H9 (cell line): ENCODE results near the gene RITA1. TPM values are rescaled to one million over a fixed set of nuclear protein-coding genes. Genes with fewer than 3 reads are reported as not detected.

Source experiments
- DNase-seq: peaks from one replicate; pipeline ENCODE4 v3.0.0-alpha.2; 2017
- H2AFZ ChIP-seq: one replicate; pipeline ENCODE4 v1.6.1; 2013; ENCODE audit warnings: mild to moderate bottlenecking, low read length, control low read depth, moderate library complexity
- H2AK5ac ChIP-seq: 2 replicates; pipeline ENCODE4 v1.6.1; 2013; ENCODE audit warnings: low read length, control low read depth, mixed read lengths; ENCODE audit not compliant: insufficient read length
- H2BK120ac ChIP-seq: one replicate; pipeline ENCODE4 v1.6.1; 2013; ENCODE audit warnings: low read depth, mild to moderate bottlenecking, low read length, control low read depth, inconsistent platforms; ENCODE audit not compliant: poor library complexity, severe bottlenecking
- H2BK12ac ChIP-seq: 2 replicates; pipeline ENCODE4 v1.6.1; 2013; ENCODE audit warnings: low read length, control low read depth, mixed read lengths, low read depth; ENCODE audit not compliant: insufficient read length
- H2BK15ac ChIP-seq: 2 replicates; pipeline ENCODE4 v1.6.1; 2013; ENCODE audit warnings: low read depth, low read length, control low read depth
- H2BK20ac ChIP-seq: one replicate; pipeline ENCODE4 v1.6.1; 2013; ENCODE audit warnings: low read depth, mild to moderate bottlenecking, low read length, control low read depth, inconsistent platforms; ENCODE audit not compliant: poor library complexity, severe bottlenecking
- H2BK5ac ChIP-seq: 2 replicates; pipeline ENCODE4 v1.6.1; 2013; ENCODE audit warnings: low read length, control low read depth, mixed read lengths; ENCODE audit not compliant: insufficient read length
- H3K14ac ChIP-seq: 2 replicates; pipeline ENCODE4 v1.6.1; 2013; ENCODE audit warnings: low read length, control low read depth; ENCODE audit not compliant: insufficient read depth
- H3K18ac ChIP-seq: 2 replicates; pipeline ENCODE4 v1.6.1; 2013; ENCODE audit warnings: low read depth, mild to moderate bottlenecking, mixed read lengths, low read length, control low read depth; ENCODE audit not compliant: insufficient read length
- H3K23ac ChIP-seq: 2 replicates; pipeline ENCODE4 v1.6.1; 2013; ENCODE audit warnings: low read length, control low read depth, mixed read lengths, low read depth; ENCODE audit not compliant: insufficient read length
- H3K23me2 ChIP-seq: 2 replicates; pipeline ENCODE4 v1.6.1; 2013; ENCODE audit warnings: low read depth, mild to moderate bottlenecking, mixed read lengths, low read length, control low read depth; ENCODE audit not compliant: insufficient read length, poor library complexity, severe bottlenecking
- H3K27ac ChIP-seq: 2 replicates; pipeline ENCODE4 v1.5.1; 2013; ENCODE audit warnings: low read length, control low read depth, mixed read lengths, low read depth; ENCODE audit not compliant: insufficient read length
- H3K27me3 ChIP-seq: 2 replicates; pipeline ENCODE4 v1.6.1; 2013; ENCODE audit warnings: low read length, control low read depth, inconsistent platforms; ENCODE audit not compliant: insufficient read depth
- H3K4ac ChIP-seq: 2 replicates; pipeline ENCODE4 v1.6.1; 2013; ENCODE audit warnings: low read depth, mild to moderate bottlenecking, control low read depth, inconsistent platforms, low read length, moderate library complexity
- H3K4me1 ChIP-seq: 2 replicates; pipeline ENCODE4 v1.6.1; 2013; ENCODE audit warnings: low read length, control low read depth, inconsistent platforms; ENCODE audit not compliant: insufficient read depth
- H3K4me2 ChIP-seq: 2 replicates; pipeline ENCODE4 v1.6.1; 2013; ENCODE audit warnings: low read length, control low read depth, mixed read lengths; ENCODE audit not compliant: insufficient read length, insufficient read depth
- H3K56ac ChIP-seq: 2 replicates; pipeline ENCODE4 v1.6.1; 2013; ENCODE audit warnings: low read depth, mild to moderate bottlenecking, mixed read lengths, low read length, control low read depth; ENCODE audit not compliant: insufficient read length
- H3K79me1 ChIP-seq: 2 replicates; pipeline ENCODE4 v1.6.1; 2013; ENCODE audit warnings: low read depth, mild to moderate bottlenecking, moderate library complexity, low read length, control low read depth, inconsistent platforms; ENCODE audit not compliant: insufficient read depth, poor library complexity, severe bottlenecking
- H3K79me2 ChIP-seq: 2 replicates; pipeline ENCODE4 v1.6.1; 2013; ENCODE audit warnings: low read length, control low read depth, inconsistent platforms; ENCODE audit not compliant: insufficient read depth
- H3K9ac ChIP-seq: 2 replicates; pipeline ENCODE4 v1.6.1; 2013; ENCODE audit warnings: low read length, control low read depth, mixed read lengths; ENCODE audit not compliant: insufficient read length; ENCODE audit errors: extremely low read depth
- H3K9me3 ChIP-seq: one replicate; pipeline ENCODE4 v1.6.1; 2013; ENCODE audit warnings: low read depth, low read length, inconsistent platforms; ENCODE audit not compliant: control insufficient read depth
- H3T11ph ChIP-seq: one replicate; pipeline ENCODE4 v1.6.1; 2013; ENCODE audit warnings: mild to moderate bottlenecking, low read length, control low read depth, inconsistent platforms
- H4K20me1 ChIP-seq: one replicate; pipeline ENCODE4 v1.6.1; 2013; ENCODE audit not compliant: control insufficient read depth, insufficient read length, insufficient read depth
- H4K5ac ChIP-seq: 2 replicates; pipeline ENCODE4 v1.6.1; 2013; ENCODE audit warnings: low read depth, mild to moderate bottlenecking, mixed read lengths, low read length, control low read depth; ENCODE audit not compliant: insufficient read length
- H4K8ac ChIP-seq: replicated peaks from 2 replicates; pipeline ENCODE4 v1.6.1; 2013; ENCODE audit warnings: low read length, control low read depth, mixed read lengths, low read depth; ENCODE audit not compliant: insufficient read length
- H4K91ac ChIP-seq: 2 replicates; pipeline ENCODE4 v1.6.1; 2013; ENCODE audit warnings: low read depth, mild to moderate bottlenecking, moderate library complexity, mixed read lengths, low read length, control low read depth; ENCODE audit not compliant: insufficient read length
- H3K27ac Mint-ChIP-seq, 3 experiments: 2 replicates in 2 of 3; 3 replicates in 1 of 3; pipeline ENCODE4 v1.8.0; 2020 to 2021; ENCODE audit warnings: mixed read lengths in 3 of 3, mild to moderate bottlenecking in 1 of 3, moderate library complexity in 1 of 3
- H3K27me3 Mint-ChIP-seq: 2 replicates; pipeline ENCODE4 v1.8.0; 2021; ENCODE audit warnings: low read depth, mild to moderate bottlenecking, moderate library complexity, mixed read lengths
- H3K36me3 Mint-ChIP-seq, 3 experiments: 2 replicates in 2 of 3; 3 replicates in 1 of 3; pipeline ENCODE4 v1.8.0; 2020 to 2021; ENCODE audit warnings: low read depth in 3 of 3, mixed read lengths in 3 of 3; ENCODE audit not compliant: insufficient read depth in 1 of 3
- H3K4me1 Mint-ChIP-seq, 2 experiments: 2 replicates each; pipeline ENCODE4 v1.8.0; 2020; ENCODE audit warnings: mixed read lengths in 2 of 2
- H3K4me3 Mint-ChIP-seq, 2 experiments: 2 replicates in 1 of 2; 3 replicates in 1 of 2; pipeline ENCODE4 v1.8.0; 2020 to 2021; ENCODE audit warnings: mild to moderate bottlenecking in 2 of 2, mixed read lengths in 2 of 2, moderate library complexity in 1 of 2
- H3K9me3 Mint-ChIP-seq, 2 experiments: 2 replicates in 1 of 2; 3 replicates in 1 of 2; pipeline ENCODE4 v1.8.0; 2020; ENCODE audit warnings: mild to moderate bottlenecking in 2 of 2, mixed read lengths in 2 of 2, moderate library complexity in 1 of 2
- WGBS: extraction: QIAGEN DNeasy Blood & Tissue Kit; methylation state at CpG from one replicate; pipeline ENCODE4 v1.1.7; 2013; ENCODE audit warnings: missing lambda C conversion rate, low lambda C conversion rate, mixed read lengths; ENCODE audit not compliant: insufficient read length; ENCODE audit errors: extremely low coverage; 5-methylcytosine and 5-hydroxymethylcytosine counted together
- total RNA-seq: library from RNA; stranded (reverse); gene quantifications from 2 replicates; pipeline ENCODE4 v1.2.1, GENCODE V29; 2021
- TF ChIP-seq, protein P1 (sequence below): fragments of 200-600 bp; sonication (generic); conservative IDR thresholded peaks from 3 replicates; pipeline ENCODE4 v1.8.0; 2021; ENCODE audit warnings: antibody characterized with exemption, mild to moderate bottlenecking

RITA1 gene
- total RNA-seq, 1 experiment from 2014 or later: 26.1 TPM

DNA sequence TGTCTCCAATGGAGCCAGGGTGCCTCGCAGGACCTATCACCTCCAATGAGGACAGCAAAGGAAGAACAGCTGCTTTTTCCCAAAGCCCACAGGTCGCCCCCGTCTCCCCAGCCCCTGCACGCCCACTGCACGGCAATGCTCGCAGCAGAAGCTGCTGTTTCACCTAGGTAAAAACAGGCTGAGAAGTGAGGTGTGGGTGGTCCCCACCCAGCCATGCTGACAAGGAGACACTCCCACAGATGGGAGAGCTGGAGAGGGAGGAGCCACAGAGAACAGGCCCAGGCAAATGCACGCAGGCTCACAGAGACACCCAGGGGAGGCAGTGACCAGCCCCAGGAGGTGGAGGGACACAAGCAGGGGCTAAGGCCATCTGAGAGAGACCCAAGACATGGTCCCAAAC lies 25.6 kb upstream of the RITA1 start:
- Histone ChIP-seq H3K4me1 (no peaks in the 10 kb centered on the region), H3K4me2 (no peak overlapping the region), H3K79me1 (no peaks in the 10 kb centered on the region), H3K14ac (no peak overlapping the region), H2BK120ac (no peak overlapping the region), H3K27ac (no peak overlapping the region), H3K27me3 (no peaks in the 10 kb centered on the region), H3K56ac (no peak overlapping the region), H3T11ph (no peak overlapping the region), H2BK20ac (no peak overlapping the region), H3K9ac (no peak overlapping the region), H2BK5ac (no peak overlapping the region), H4K8ac (no peak overlapping the region), H2BK15ac (no peak overlapping the region), H4K5ac (no peak overlapping the region), H4K20me1 (no peaks in the 10 kb centered on the region), H3K18ac (no peak overlapping the region), H4K91ac (no peak overlapping the region), H2BK12ac (no peak overlapping the region), H3K23ac (no peak overlapping the region), H3K9me3 (no peaks in the 10 kb centered on the region), H3K4ac (no peak overlapping the region), H3K79me2 (no peaks in the 10 kb centered on the region), H2AFZ (no peak overlapping the region), H2AK5ac (no peak overlapping the region), H3K23me2 (peaks cover 3% of the 10 kb centered on the region)
- Mint-ChIP-seq H3K4me3 (no peak overlapping the region), H3K9me3 (no peaks in the 10 kb centered on the region), H3K27ac (no peak overlapping the region), H3K4me1 (peaks cover 11 to 22% of the 10 kb centered on the region in 2 experiments), H3K36me3 (peaks cover 18 to 67% (median 61%) of the 10 kb centered on the region in 3 experiments), H3K27me3 (peaks cover 18% of the 10 kb centered on the region)
- WGBS: no CpG with 5 or more reads among the region's 7 CpGs
- TF ChIP-seq, protein P1, sequence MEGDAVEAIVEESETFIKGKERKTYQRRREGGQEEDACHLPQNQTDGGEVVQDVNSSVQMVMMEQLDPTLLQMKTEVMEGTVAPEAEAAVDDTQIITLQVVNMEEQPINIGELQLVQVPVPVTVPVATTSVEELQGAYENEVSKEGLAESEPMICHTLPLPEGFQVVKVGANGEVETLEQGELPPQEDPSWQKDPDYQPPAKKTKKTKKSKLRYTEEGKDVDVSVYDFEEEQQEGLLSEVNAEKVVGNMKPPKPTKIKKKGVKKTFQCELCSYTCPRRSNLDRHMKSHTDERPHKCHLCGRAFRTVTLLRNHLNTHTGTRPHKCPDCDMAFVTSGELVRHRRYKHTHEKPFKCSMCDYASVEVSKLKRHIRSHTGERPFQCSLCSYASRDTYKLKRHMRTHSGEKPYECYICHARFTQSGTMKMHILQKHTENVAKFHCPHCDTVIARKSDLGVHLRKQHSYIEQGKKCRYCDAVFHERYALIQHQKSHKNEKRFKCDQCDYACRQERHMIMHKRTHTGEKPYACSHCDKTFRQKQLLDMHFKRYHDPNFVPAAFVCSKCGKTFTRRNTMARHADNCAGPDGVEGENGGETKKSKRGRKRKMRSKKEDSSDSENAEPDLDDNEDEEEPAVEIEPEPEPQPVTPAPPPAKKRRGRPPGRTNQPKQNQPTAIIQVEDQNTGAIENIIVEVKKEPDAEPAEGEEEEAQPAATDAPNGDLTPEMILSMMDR: no peak
- no peak for DNase-seq
